GM19328 (cell line): ENCODE results near the gene DCHS1.

ENCODE experiments used
- ATAC-seq: cut with Tn5 transposase; IDR thresholded peaks from one replicate; pipeline ENCODE4 v1.9.1; 2021; ENCODE audit warnings: mild to moderate bottlenecking, moderate library complexity; ENCODE audit not compliant: unreplicated experiment

DCHS1 gene

DNA sequence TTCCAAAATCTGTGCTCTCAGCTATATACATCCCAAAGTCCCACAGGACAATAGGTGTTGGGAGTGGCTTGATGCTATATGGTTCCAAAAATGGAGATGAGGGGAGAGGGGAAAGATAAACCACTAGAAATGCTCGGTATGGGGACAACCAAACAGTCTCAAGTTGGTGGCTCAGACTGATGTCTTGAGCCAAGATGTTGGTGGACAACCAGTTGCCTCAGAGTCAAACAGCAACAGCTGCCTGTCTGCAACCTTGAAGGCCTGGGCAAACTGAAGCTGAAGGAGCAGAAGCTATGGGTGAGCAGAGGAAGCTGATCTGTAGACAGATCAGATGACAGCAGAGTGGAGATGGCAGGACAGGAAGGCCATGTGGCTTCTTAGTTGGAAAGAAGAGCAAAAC is 56.2 kb downstream of the DCHS1 start:
- no peak for ATAC-seq

GRCh38 chr11:6598555-6598954 is 57.1 kb downstream of the DCHS1 start:
- no peak for ATAC-seq

GRCh38 chr11:6596239-6596877 is 59.3 kb downstream of the DCHS1 start:
- no peak for ATAC-seq

DNA sequence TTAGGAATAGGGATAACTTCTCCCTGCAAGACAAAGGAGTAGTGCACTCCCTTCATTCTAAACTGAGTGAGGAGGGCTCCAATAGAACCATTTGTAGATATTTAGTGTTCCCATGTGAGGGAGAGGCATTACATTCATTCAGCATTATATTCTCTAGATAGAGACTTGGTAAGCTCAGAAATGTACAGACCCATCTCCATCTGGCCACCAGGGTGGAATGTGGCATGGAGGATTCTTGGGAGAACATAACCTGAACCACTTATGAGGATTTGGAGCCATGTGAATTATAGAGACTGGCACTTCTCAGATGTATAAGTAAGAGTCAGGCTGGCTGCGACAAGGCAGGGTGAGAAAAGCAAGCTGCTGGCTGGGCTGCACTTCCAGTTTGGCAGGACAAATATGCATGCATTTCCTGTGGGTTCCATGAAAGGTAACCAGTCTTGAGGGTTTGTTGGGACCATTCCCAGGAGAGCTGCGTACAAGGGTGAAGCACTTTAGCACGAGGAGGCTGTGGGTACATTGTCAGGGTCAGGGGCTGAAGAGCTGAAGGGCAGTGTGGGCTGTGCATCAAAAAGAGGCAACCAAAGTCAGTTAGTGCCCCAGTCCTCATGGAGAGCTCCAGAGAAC is 61.4 kb downstream of the DCHS1 start:
- no peak for ATAC-seq

GRCh38 chr11:6588018-6588417 is 67.6 kb downstream of the DCHS1 start:
- ATAC-seq = no peak

DNA sequence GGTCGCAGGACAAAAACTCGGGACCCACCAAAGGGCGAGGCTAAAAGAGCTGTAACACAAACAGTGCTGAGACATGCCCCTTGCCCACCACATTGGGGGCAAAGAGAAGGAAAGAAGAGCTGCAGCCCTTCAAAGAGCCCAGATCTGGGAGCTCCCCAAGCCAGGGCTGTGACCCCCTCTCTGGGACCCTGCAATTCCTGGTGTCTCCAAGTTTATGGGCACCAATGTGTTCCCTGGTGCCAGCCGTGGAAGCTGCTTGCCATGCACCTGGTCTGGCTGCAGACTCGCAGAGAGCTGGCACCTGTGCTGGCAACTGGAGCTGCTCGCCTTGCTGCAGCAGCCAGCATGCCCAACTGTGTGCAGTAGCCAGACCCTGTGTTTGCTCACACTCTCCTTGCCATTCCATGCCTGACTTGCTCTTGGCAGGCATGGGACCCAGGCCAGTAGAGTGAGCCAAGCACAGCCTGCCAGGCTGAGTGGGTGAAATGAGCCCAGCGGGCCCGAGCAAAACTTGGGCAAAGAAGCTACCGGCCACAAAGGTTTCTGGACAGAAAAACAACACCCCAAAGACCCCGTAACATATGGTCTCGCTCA is 68.2 kb downstream of the DCHS1 start:
- no peak for ATAC-seq

- ATAC-seq = no peak
Measured at GRCh38 chr11:6586434-6587359, 68.9 kb downstream of the DCHS1 start.

GRCh38 chr11:6584528-6584927 is 71.1 kb downstream of the DCHS1 start:
- no peak for ATAC-seq

DNA sequence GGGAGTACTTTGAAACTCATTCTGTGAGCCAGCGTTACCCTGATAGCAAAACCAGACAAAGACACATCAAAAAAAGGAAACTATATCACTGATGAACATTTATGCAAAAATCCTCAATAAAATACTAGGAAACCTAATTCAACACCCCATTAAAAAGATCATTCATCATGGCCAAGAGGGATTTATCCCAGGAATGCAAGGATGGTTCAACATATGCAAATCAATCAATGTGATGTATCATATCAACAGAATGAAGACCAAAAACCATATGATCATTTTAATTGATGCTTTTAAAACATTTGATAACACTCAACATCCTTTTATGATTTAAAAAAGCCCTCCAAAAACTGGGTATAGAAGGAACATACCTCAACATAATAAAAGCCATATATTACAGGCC is 72.0 kb downstream of the DCHS1 start:
- ATAC-seq = no peak

DNA sequence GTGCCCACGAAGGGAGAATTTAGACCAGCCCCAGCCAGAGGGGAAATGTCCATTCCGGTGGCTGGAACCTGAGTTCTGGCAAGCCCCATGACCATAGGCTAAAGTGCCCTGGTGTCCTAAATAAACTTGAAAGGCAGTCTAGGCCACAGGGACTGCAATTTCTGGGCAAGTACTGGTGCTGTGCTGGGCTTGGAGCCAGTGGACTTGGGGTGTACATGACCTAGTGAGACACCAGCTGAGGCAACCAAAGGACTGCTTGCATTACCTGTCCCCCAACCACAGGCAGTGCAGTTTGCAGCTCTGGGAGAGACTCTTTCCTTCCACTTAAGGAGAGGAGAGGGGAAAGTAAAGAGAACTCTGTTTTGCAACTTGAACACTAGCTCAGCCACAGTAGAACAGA is 75.9 kb downstream of the DCHS1 start:
- no peak for ATAC-seq

- no peak for ATAC-seq
Measured at GRCh38 chr11:6578134-6578533, 77.5 kb downstream of the DCHS1 start.

- no peak for ATAC-seq
Measured at GRCh38 chr11:6576471-6577373, 78.9 kb downstream of the DCHS1 start.

DNA sequence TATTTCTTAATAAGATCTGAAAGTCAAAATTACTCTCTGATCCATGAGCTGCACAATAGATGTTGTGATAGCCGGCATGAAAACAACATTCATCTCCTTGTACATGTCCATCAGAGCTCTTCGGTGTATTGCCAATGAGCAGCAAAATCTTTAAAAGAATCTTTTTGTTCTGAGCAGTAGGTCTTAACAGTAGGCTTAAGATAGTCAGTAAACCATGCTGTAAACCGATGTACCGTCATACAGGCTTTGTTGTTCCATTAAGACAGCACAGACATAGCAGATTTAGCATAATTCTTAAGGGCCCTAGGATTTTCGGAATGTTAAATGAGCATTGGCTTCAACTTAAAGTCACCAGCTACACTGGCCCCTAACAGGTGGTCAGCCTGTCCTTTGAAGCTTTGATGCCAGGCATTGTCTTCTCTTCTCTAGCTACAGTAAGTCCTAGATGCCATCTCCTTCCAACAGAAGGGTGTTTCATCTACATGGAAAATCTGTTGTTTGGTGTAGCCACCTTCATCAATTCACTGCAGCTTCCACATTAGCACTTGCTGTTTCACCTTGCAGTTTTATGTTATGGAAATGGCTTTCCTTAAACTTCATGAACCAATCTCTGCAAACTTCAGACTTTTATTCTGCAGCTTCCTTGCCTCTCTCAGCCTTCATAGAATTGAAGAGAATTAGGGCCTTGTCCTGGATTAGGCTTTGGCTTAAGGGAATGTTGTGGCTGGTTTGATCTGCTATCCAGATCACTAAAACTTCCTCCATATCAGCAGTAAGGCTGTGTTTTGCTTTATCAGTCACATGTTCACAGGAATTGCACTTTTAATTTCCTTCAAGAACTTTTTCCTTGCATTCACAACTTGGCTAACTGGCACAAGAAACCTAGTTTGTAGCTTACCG is 80.5 kb downstream of the DCHS1 start:
- no peak for ATAC-seq

- ATAC-seq = no peak
Measured at GRCh38 chr11:6572215-6572614, 83.4 kb downstream of the DCHS1 start.

DNA sequence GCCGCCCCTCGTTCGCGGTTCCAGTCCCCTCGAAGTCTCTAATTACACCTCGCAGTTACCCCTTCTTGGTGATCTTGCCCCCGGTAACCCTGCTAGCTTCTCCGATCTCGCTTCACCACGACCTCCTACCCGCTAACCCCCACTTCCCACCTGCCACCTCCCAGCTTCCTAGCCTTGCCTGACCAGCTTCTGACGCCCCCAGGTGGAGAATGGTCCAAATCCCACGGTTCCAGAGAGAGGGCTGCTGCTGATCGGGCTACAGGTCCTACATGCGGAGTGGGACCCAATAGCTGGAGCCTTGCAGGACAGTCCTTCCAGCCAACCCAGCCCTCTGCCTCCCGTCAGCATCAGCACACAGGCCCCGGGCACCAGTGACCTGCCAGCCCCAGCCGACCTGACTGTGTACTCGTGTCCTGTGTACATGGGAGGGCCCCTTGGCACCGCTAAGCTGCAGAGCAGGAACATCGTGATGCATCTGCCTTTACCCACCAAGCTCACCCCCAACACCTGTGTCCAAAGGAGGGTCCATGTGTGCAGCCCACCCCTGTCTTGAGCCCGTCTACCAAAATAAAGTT is 84.1 kb downstream of the DCHS1 start:
- ATAC-seq = no peak
